GM13976 (cell line): Measurements from ENCODE around the gene HSBP1L1.

ENCODE experiments used
- DNase-seq: peaks from one replicate; pipeline ENCODE4 v3.0.0; 2012; ENCODE audit warnings: low spot score
- CTCF ChIP-seq: IDR thresholded peaks from 2 replicates; pipeline ENCODE4 v1.5.1; 2012; ENCODE audit warnings: borderline replicate concordance, mild to moderate bottlenecking; ENCODE audit not compliant: insufficient read depth; ENCODE audit errors: extremely low read depth, missing control alignments, control extremely low read depth
- in situ Hi-C: fragments of 300-500 bp; cut with MboI; formaldehyde crosslinking; loops from one replicate; pipeline ENCODE4 v1.12.0; 2022; ENCODE audit warnings: low sequenced_read_pairs, mixed read lengths, inconsistent platforms; ENCODE audit not compliant: unreplicated experiment

HSBP1L1 gene

GRCh38 chr18:79964330-79965118 lies at the start of gene HSBP1L1:
HSBP1L1 (plus strand) TSS chr18:79964643; CDS start chr18:79964736, 93 bp downstream.
- TF ChIP-seq CTCF = peak; percentile 31
- DNase-seq = peak; percentile 87
- in situ Hi-C loops = no loop called here

- in situ Hi-C loops = no loop called here
- TF ChIP-seq CTCF = no peak
- DNase-seq = peak; percentile 33
These were observed 49.0 kb upstream of the HSBP1L1 start for GRCh38 chr18:79915161-79916127.

GRCh38 chr18:79916128-79916494 lies 48.3 kb upstream of the HSBP1L1 start:
- in situ Hi-C loops = no loop called here

GRCh38 chr18:79916546-79917168 lies 47.8 kb upstream of the HSBP1L1 start:
- in situ Hi-C loops = no loop called here
- TF ChIP-seq CTCF = no peak
- no peak for DNase-seq

More at GRCh38 chr18:79916128-79916494, 48.3 kb upstream of the HSBP1L1 start:
- no peak for TF ChIP-seq CTCF
- no peak for DNase-seq

GRCh38 chr18:79917169-79917852 lies 47.1 kb upstream of the HSBP1L1 start:
- TF ChIP-seq CTCF = no peak
- in situ Hi-C loops = no loop called here
- DNase-seq = no peak
